Measurements from ENCODE around the gene GFM2. TPM values are rescaled to one million over a fixed set of nuclear protein-coding genes. Genes with fewer than 3 reads are reported as not detected.

GFM2 gene
- total RNA-seq, 1 experiment from 2014 or later, result 36.0 TPM

GRCh38 chr5:74693191-74693590, 73.7 kb downstream of the GFM2 start:
- no peak for DNase-seq (ENCODE audit: low spot score)
- Histone ChIP-seq H3K27ac (ENCODE audit: low read depth, low read length, poor library complexity, severe bottlenecking) (no peak overlapping the region), H3K4me3 (ENCODE audit: low read depth, low read length, poor library complexity, severe bottlenecking) (no peak overlapping the region), H3K27me3 (replicated peaks; ENCODE audit: insufficient read depth, low read depth, low read length, poor library complexity) (no peaks in the 10 kb centered on the region), H3K9me3 (ENCODE audit: low read depth, low read length, poor library complexity, severe bottlenecking) (no peaks in the 10 kb centered on the region), H3K36me3 (ENCODE audit: insufficient read depth, low read length, poor library complexity, severe bottlenecking) (peaks cover 9% of the 10 kb centered on the region), H3K4me1 (ENCODE audit: insufficient read depth, low read length, poor library complexity, severe bottlenecking) (no peaks in the 10 kb centered on the region)
- ChIA-PET CTCF (no interaction called here), POLR2A (ENCODE audit: low non-redundant PET) (no interaction called here)
- intact Hi-C loops (cut with micrococcal nuclease; ENCODE audit: unreplicated experiment), result no loop called here
- TF ChIP-seq EZH2 (IDR thresholded peaks at IDR 0.05; ENCODE audit: borderline replicate concordance, low read depth, low read length, poor library complexity, severe bottlenecking) (no peak), CTCF (conservative IDR thresholded peaks at IDR 0.05; ENCODE audit: low read depth, low read length) (no peak)
- BruUV-seq (replicated peaks), result no TSS peak

- TF ChIP-seq EZH2 (IDR thresholded peaks at IDR 0.05; ENCODE audit: borderline replicate concordance, low read depth, low read length, poor library complexity, severe bottlenecking), result no peak
- TF ChIP-seq CTCF (conservative IDR thresholded peaks at IDR 0.05; ENCODE audit: low read depth, low read length), result no peak
- Histone ChIP-seq H3K4me3 (ENCODE audit: low read depth, low read length, poor library complexity, severe bottlenecking) (no peak overlapping the region), H3K27ac (ENCODE audit: low read depth, low read length, poor library complexity, severe bottlenecking) (no peak overlapping the region), H3K4me1 (ENCODE audit: insufficient read depth, low read length, poor library complexity, severe bottlenecking) (no peaks in the 10 kb centered on the region), H3K9me3 (ENCODE audit: low read depth, low read length, poor library complexity, severe bottlenecking) (no peaks in the 10 kb centered on the region), H3K27me3 (replicated peaks; ENCODE audit: insufficient read depth, low read depth, low read length, poor library complexity) (no peaks in the 10 kb centered on the region), H3K36me3 (ENCODE audit: insufficient read depth, low read length, poor library complexity, severe bottlenecking) (no peaks in the 10 kb centered on the region)
- BruUV-seq (replicated peaks), result no TSS peak
- ChIA-PET CTCF (no interaction called here), POLR2A (ENCODE audit: low non-redundant PET) (no interaction called here)
- intact Hi-C loops (cut with micrococcal nuclease; ENCODE audit: unreplicated experiment), result no loop called here
- no peak for DNase-seq (ENCODE audit: low spot score)
Measured at GRCh38 chr5:74686962-74687751, 79.8 kb downstream of the GFM2 start.

GRCh38 chr5:74685979-74686631, 80.8 kb downstream of the GFM2 start:
- TF ChIP-seq CTCF (conservative IDR thresholded peaks at IDR 0.05; ENCODE audit: low read depth, low read length), result no peak
- no peak for TF ChIP-seq EZH2 (IDR thresholded peaks at IDR 0.05; ENCODE audit: borderline replicate concordance, low read depth, low read length, poor library complexity, severe bottlenecking)
- Histone ChIP-seq H3K4me3 (ENCODE audit: low read depth, low read length, poor library complexity, severe bottlenecking) (peak overlapping the region; percentile 82), H3K36me3 (ENCODE audit: insufficient read depth, low read length, poor library complexity, severe bottlenecking) (no peaks in the 10 kb centered on the region), H3K9me3 (ENCODE audit: low read depth, low read length, poor library complexity, severe bottlenecking) (no peaks in the 10 kb centered on the region), H3K4me1 (ENCODE audit: insufficient read depth, low read length, poor library complexity, severe bottlenecking) (no peaks in the 10 kb centered on the region), H3K27me3 (replicated peaks; ENCODE audit: insufficient read depth, low read depth, low read length, poor library complexity) (no peaks in the 10 kb centered on the region), H3K27ac (ENCODE audit: low read depth, low read length, poor library complexity, severe bottlenecking) (no peak overlapping the region)
- no peak for DNase-seq (ENCODE audit: low spot score)
- ChIA-PET POLR2A (ENCODE audit: low non-redundant PET) (no interaction called here), CTCF (no interaction called here)
- TSS peak; percentile 44 for BruUV-seq (replicated peaks)
- intact Hi-C loops (cut with micrococcal nuclease; ENCODE audit: unreplicated experiment), result no loop called here
